Activated T-cell treated with anti-CD3 and anti-CD28 coated beads for 24 hours (primary cell): ENCODE data around the gene SLC17A5.
"Not testable (repeated sequence)": the region's sequence is repeated elsewhere in the genome, so short reads cannot be mapped to it uniquely, and the experiment has no call there.

Experiments used
- DNase-seq: peaks from one replicate; pipeline ENCODE4 v3.0.0-alpha.2; 2020; ENCODE audit warnings: low read depth

The SLC17A5 gene

DNA sequence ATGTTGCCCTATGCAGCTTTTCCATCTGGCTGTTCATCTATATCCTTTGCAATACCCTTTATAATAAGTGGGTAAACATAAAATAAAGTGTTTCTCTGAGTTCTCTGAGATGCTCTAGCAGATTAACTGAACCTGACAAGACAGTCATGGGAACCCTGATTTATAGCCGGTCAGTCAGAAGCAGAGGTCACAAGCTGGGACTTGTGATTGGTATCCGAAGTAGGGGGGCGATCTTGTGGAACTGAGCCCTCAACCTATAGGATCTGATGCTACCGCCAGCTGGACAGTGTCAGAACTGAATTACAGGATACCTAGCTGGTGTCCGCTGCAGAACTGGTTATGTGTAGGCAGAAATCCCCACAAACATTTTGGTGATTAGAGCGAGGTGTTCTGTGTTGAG is 39.0 kb downstream of the SLC17A5 start:
- no peak for DNase-seq

DNA sequence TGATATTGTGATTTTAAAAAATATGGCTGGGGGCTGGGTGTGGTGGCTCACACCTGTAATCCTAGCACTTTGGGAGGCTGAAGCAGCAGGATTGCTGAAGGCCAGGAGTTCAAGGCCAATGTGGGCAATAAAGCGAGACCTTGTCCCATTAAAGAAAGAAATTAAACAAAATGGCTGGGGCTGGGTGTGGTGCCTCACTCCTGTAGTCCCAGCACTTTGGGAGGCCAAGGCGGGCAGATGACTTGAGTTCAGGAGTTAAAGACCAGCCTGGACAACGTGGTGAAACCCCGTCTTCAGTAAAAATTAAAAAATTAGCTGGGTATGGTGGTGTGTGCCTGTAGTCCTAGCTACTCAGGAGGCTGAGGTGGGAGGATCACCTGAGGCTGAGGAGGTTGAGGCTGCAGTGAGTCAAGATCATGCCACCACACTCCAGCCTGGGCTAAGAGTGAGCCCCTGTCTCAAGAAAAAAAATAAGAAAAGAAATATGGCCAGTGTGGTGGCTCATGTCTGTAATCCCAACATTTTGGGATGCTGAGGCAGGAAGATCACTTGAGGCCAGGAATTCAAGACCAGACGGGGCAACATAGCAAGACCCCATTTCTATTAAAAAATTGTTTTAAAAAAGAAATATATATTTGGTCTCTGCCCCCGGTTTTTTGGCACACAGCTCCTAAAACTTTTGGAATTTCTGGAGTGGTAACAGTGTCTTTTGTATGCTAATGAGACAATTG is 39.8 kb downstream of the SLC17A5 start:
- no peak for DNase-seq

DNA sequence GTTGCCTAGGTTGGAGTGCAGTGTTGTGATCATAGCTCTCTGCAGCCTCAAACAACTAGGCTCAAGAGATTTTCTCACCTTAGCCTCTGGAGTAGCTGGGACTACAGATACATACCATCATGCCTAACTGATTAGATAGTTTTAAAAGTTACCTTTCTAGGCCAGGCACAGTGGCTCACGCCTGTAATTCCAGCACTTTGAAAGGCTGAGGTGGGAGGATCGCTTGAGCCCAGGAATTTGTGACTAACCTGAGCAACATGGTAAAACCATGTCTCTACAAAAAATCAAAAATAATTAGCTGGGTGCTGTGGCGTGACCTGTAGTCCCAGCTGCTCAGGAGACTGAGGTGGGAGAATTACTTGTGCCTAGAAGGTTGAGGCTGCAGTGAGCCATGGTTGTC is 41.2 kb downstream of the SLC17A5 start:
- DNase-seq, result no peak

DNA sequence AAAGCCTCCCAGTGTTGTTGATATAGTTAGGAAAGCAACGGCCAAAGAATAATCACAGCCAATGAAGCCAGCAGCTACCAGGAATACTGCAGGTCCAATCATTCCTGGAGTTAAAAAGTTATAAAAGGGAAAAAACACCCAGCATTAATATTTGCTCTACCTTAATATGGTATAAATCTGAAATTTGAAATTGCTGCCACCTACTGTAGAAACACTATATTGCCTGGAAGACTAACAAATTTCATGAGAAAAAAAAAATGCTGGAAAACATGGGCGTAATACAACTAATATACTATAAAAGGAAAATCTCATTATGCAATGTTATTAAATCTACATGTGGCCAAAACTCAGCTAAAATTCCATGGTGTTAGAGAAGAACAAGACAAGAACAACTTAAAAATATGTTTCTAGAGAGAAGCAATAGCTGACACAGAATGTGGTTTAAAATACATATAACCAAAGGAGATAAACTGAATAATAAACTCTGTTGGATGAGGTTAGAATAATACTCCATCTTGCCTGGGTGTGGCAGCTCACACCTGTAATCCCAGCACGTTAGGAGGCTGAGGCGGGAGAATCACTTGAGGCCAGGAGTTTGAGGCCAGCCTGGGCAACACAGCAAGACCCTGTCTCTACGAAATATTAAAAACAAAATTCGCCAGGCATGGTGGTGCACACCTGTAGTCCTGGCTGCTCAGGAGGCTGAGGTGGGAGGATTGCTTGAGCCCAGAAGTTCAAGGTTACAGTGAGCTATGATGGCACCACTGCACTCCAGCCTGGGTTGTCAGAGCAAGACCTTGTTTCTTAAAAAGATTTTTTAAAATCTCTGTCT is 43.1 kb downstream of the SLC17A5 start:
- DNase-seq, result no peak

DNA sequence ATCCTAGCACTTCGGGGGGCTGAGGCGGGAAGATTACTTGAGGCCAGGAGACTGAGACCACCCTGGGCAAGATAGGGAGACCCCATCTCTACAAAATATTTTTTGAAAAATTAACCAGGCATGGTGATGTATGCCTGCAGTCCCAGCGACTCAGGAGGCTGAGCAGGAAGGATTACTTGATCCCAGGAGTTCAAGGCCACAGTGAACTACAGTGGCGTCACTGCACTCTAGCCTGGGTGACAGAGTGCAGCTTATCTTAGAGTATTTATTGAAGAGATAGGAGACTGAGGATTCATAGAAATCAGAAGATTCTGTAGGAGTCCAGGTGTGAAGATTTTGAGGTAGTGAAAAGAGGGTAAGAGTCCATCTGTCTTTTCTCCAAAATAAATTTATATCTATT is 45.0 kb downstream of the SLC17A5 start:
- DNase-seq, result no peak

DNA sequence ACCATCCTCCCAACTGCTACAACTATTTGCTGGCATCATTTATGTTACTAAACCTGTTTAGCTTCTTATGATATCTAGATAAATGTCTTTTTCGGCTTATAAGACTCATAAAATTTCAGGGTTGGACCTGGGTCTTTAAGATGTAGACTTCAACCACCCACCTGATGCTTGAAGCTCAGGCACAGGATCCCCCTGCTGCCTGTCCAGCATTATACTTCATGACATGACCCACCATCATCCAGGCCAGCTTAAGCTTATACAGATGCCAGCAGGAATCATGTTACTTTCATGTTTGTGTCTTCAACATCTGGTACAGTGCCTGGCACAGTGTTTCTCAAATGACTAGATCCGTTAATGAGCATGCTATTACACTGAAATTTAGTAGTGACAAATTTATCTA is 47.4 kb downstream of the SLC17A5 start:
- no peak for DNase-seq

DNA sequence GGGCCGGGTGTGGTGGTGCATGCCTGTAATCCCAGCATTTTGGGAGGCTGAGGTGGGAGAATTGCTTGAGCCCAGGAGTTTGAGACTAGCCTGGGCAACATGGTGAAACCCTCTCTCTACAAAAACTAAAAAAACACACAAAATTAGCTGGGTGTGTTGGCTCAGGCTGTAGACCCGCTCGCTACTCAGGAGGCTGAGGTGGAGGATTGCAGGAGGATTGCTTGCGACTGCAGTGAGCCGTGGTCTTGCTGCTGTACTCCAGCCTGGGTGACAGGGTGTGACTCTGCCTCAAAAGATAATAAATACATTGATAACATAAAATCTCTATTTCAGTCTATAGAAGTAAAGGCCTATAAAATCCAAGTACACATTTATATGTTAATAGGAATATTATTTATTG is 49.3 kb downstream of the SLC17A5 start:
- no peak for DNase-seq

DNA sequence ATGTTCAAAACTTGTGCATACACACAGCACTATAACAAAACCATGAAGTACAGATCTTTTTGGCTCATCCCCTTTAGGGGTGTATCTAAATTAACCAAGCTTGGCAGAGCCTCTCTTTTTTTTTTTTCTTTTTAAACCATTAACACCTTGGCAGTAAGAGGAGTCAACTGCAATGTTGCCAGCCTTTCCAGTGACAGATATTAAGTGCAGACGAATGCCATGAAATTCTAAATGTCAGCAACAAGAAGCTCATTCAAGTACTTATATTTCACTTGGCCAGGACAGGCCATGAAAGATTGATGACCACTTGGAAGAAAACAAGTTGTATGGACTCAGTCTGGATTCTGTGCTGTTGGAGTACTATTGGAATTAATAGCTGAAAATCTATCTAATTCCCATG is 49.8 kb downstream of the SLC17A5 start:
- DNase-seq, result no peak

DNA sequence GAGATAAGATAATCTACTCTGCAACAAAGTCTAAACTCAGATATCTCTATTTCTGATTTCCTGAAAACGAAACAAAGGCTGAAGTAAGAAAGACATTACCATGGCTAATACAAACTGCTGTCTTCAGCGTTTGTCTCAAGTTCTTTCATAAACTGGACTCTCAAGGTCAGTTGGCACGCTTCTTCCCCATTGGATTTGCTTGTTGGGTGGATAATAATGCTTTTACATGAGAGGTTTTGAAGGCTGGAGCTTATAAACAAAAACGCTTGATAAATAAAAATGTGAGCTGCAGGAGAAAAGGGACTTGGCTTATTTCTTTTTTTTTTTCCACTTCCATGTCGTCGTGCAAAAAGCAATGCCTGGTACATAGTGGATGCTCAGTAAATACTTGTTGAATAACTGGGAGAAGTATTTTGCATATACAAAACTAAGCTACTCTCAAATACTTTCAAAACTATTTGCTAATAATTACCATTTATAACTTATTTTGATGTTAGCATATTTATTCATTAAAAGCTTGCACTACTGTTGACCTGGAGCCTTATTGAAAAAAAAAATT is 67.3 kb downstream of the SLC17A5 start:
- DNase-seq, result no peak

DNA sequence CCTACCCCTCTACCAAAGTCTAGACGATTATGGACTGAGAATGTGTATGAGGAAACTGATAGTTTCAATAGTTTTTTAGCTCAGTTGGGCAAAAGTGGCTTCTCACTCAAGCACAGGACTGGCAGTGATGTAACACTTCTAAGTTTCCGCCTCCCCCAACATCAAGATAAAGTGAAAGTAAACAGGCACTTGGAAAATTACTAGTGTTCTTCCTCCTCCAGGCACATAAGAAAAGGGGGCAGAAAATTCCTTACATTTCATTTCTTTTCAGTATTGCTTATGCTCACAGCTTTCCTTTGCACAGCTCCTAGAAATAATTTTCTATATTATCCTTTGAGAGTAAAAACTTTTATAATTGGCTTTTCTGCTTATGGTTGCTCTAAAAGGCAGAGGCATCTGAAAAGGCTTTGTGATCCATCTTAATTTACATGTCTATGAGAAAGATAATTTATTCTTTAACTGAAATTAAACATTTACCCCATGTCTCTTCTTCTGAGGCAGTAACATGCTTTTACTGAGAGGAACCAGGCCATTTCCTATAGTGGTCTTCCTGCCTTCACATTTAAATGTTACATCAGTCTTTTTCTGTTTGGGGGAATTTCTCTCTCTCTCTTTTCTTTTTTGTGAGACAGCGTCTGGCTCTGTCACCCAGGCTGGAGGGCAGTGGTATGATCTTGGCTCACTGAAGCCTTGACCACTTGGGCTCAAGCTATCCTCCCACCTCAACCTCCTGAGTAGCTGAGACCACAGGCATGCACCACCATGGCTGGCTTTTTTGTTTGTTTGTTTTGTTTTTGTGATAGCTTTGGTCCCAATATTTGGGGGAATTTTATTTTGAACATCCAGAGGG is 68.0 kb downstream of the SLC17A5 start:
- DNase-seq, result peak; percentile 29

DNA sequence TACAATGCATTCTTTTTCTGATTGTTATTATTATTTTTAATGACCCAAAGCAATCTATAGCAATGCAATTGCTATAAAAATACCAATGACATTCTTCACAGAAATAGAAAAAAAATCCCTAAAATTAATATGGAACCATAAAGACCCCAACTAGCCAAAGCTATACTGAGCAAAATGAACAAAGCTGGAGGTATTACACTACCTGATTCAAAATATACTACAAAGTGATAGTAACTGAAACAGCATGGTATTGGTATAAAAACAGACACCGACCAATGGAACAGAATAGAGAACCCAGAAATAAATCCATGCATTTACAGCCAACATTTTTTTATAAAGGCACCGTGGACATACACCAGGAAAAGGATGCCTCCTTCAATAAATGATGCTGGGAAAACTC is 72.5 kb downstream of the SLC17A5 start:
- DNase-seq, result no peak

DNA sequence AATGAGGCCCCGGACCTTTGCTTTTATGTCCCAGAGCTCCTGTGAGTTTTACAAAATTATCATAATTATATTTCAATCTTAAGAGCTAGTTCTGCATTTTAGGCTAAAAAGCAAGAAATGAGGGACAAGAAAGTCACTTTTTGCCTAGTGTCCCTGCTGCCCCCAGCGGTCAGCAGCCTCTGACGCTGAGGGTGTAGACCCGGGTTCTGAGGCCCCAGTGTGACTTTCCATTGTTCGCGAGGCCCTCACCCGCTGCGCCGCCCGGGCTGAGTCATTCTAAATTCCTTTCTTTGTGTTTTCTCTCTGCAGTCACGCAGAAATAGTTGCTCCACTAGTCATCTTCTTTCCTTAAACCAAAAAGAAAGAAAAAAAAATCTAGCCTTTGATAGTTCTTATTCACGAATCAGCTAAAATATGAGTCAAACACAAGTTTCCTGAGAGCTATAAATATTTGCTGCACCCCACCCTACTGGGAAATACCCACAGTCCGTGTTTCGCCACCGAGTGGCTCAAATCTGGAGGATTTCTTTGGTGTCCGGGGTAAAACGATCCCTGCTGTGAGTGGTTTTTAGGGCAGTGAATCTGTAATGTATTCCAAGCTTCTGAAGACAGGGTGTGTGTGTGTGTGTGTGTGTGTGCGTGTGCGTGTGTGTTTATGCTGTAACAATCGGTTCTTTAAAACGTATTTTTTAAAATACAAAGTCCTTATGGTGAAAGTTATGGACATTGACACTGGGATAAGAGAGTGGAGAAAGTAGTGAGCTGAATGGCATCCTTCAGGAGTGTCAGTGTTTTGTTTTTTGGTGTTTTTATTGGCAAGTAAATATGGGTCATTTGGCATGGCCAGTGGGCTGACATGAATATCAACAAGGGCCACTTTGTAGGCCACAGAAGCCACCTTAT is 73.3 kb downstream of the SLC17A5 start:
- peak; percentile 69 for DNase-seq

DNA sequence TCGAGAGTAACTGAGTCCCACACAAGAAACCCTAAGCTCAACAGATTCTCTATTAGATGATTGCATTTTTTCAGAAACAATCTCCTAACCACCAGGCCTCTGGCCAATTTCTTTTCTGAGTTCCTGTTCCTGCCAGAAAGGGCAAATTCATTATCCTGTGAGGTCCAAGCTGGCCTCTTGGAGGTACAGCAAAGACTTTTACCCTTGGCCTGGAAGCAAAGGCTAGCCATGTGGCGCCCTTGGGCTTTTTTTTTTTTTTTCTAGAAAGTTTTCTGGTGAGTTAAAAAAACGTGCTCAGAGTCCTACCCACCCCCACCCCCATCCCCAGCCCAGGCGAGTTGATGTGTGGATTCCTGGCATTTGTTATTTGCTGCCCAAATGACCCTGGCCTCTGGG is 73.9 kb downstream of the SLC17A5 start:
- no peak for DNase-seq

DNA sequence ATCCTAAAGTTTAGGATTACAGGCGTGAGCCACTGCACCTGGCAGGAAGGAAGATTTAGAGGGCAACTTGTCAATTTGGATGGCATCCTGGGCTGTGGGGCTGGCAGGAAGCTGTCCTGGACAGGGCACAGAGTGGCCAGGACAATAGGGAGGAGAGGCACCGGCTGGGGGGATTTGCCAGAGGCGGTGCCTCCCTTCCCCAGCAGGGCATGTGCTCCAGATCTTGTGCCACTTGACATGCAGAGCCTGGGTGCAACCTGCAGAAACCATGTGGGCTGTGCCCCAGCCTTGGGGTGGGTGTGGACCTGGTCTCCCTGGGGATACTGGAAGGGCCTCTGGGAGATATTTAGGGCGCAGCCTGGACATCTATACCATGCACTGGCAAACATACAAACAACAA is 74.4 kb downstream of the SLC17A5 start:
- DNase-seq, result no peak

DNA sequence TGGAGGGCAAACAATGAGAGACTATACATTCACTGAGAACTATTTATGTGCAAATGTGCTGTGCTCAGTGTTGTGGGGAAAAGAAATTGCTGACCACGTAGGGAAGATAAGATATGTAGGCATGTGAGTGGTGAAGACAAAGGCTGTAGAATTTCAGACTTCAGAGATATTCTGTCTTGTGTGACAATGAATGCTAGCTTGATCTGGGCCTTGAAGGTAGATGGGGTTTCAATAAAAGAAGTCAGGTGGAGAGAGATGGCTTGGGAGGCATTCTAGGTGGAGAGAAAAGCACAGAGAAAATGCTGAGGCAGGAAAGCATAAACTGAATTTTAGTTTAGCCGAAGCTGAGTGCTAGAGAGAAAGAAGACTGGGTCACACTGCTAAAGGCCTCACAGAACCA is 76.1 kb downstream of the SLC17A5 start:
- DNase-seq, result no peak

DNA sequence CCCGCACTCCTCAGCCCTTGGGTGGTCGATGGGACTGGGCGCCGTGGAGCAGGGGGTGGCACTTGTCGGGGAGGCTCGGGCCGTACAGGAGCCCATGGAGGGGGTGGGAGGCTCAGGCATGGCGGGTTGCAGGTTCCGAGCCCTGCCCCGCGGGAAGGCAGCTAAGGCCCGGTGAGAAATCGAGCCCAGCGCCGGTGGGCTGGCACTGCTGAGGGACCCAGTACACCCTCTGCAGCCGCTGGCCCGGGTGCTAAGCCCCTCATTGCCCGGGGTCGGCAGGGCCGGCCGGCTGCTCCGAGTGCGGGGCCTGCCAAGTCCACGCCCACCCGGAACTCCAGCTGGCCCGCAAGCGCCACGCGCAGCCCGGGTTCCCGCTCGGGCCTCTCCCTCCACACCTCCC is 81.3 kb downstream of the SLC17A5 start:
- DNase-seq, result not testable (repeated sequence)

DNA sequence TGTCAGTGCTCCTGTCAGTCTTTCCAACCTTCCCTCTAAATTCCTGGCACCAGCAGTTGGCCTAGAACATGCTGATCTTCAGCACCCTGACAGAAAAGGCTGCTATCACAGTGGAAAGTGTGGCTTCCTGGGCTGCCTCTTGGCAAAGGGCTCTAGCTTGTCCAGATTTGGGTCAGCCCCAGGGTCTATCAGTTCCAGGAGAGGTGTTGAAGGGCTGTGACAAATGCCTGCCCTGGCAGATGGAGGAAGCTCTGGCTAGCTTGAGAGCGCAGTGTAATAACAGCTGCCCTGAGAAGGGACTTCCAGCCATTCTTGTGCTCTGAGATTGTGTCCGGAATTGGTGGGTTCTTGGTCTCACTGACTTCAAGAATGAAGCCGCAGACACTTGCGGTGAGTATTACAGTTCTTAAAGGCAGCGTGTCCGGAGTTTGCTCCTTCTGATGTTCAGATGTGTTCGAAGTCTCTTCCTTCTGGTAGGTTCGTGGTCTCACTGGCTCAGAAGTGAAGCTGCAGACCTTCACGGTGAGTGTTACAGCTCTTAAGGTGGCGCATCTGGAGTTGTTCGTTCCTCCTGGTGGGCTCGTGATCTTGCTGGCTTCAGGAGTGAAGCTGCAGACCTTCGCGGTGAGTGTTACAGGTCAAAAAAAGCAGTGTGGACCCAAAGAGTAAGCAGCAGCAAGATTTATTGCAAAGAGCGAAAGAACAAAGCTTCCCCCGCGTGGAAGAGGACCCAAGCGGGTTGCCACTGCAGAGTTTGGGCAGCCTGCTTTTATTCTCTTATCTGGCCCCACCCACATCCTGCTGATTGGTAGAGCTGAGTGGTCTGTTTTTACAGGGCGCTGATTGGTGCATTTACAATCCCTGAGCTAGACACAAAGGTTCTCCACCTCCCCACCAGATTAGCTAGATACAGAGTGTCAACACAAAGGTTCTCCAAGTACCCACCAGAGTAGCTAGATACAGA is 82.3 kb downstream of the SLC17A5 start:
- not testable (repeated sequence) for DNase-seq

DNA sequence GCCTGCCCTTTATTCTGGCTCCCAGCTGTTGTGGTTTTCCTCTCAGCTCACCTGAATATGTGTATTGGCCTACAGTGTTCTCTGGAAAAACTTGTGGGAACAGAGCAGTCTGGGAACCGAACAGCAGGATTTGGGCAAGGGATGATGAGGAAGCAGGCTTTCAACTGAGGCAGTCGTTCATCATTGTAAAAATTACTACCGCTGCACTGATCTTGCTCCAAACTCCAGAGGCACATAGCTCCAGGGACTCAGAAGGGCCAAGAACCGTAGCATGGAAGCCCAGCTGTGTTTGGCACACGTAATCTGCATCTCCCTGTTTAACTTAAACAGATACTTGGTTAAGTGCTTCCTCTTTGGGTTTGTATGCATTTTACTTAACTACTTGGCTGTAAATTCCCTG is 84.7 kb downstream of the SLC17A5 start:
- DNase-seq, result no peak

DNA sequence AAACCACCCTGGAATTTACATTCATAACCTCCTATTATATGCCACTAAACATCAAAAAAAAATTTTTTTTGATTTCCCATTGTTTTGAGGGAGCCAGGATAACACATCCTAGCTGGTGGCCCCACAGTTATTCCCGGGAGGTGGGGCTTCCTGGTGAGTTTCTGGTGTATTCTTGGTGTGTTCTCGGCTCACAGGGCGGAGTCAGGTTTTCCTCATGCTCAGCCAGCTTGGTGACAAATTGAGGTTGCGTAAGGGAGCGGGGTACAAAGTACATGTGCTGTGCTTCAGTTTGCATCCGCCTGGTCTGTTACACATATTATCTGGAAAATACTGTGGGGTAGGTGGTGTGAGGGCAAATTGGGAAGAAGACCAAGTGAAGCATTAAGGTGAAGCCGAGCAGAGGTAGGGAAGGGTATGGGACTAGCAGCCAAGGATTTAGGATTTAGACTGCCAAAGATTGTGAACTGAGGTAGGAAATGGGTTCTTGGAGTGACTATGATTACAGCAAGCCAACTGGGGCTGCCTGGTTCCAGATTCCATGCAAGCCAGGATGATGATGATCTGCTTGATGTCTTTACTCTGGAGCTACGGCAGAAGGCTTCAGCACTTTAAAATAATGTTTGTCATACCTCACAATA is 86.7 kb downstream of the SLC17A5 start:
- no peak for DNase-seq

DNA sequence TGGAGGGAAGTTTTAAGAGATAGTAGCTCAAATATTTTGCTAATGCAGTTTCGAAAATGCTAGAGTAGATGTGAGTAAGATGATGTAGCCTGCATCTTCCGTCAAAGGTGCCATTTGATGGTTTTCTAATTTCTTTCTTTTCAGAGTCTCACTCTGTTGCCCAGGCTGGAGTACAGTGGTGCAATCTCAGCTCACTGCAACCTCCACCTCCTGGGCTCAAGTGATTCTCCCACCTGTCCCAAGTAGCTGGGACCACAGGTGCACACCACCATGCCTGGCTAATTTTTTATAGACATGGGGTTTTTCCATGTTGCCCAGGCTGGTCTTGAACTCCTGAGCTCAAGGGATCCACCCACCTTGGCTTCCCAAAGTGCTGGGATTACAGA is 87.3 kb downstream of the SLC17A5 start:
- not testable (repeated sequence) for DNase-seq
